ENCODE measurements around the gene HSD17B12.

GRCh38 chr11:43803766-43804165 lies 123.2 kb downstream of the HSD17B12 start:
- TF ChIP-seq POLR2A (IDR thresholded peaks at IDR 0.05) = no peak
- TF ChIP-seq, protein P1, sequence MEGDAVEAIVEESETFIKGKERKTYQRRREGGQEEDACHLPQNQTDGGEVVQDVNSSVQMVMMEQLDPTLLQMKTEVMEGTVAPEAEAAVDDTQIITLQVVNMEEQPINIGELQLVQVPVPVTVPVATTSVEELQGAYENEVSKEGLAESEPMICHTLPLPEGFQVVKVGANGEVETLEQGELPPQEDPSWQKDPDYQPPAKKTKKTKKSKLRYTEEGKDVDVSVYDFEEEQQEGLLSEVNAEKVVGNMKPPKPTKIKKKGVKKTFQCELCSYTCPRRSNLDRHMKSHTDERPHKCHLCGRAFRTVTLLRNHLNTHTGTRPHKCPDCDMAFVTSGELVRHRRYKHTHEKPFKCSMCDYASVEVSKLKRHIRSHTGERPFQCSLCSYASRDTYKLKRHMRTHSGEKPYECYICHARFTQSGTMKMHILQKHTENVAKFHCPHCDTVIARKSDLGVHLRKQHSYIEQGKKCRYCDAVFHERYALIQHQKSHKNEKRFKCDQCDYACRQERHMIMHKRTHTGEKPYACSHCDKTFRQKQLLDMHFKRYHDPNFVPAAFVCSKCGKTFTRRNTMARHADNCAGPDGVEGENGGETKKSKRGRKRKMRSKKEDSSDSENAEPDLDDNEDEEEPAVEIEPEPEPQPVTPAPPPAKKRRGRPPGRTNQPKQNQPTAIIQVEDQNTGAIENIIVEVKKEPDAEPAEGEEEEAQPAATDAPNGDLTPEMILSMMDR (IDR thresholded peaks at IDR 0.05) = no peak

All from gastroesophageal sphincter (tissue), 3 donors.